GM18909 (cell line): ENCODE results near the gene RGS6.

Experiments
- ATAC-seq: cut with Tn5 transposase; IDR thresholded peaks from one replicate; pipeline ENCODE4 v1.9.1; 2021; ENCODE audit warnings: mild to moderate bottlenecking; ENCODE audit not compliant: unreplicated experiment, poor library complexity

Gene RGS6

GRCh38 chr14:72002731-72003130 is 70.5 kb downstream of the RGS6 start:
- no peak for ATAC-seq

- no peak for ATAC-seq
Measured at GRCh38 chr14:72008666-72009065, 76.4 kb downstream of the RGS6 start.

- no peak for ATAC-seq
Measured at GRCh38 chr14:72010474-72010873, 78.2 kb downstream of the RGS6 start.

GRCh38 chr14:72013721-72014345 is 81.6 kb downstream of the RGS6 start:
- no peak for ATAC-seq

GRCh38 chr14:72014486-72014885 is 82.3 kb downstream of the RGS6 start:
- no peak for ATAC-seq

- no peak for ATAC-seq
Measured at GRCh38 chr14:72017290-72017689, 85.1 kb downstream of the RGS6 start.

- no peak for ATAC-seq
Measured at GRCh38 chr14:72023128-72024042, 91.2 kb downstream of the RGS6 start.

GRCh38 chr14:72024043-72024407 is 91.8 kb downstream of the RGS6 start:
- ATAC-seq: no peak

- ATAC-seq: no peak
Measured at GRCh38 chr14:72024504-72024903, 92.3 kb downstream of the RGS6 start.

GRCh38 chr14:72026536-72026935 is 94.3 kb downstream of the RGS6 start:
- no peak for ATAC-seq

GRCh38 chr14:72027061-72027460 is 94.8 kb downstream of the RGS6 start:
- ATAC-seq: no peak

GRCh38 chr14:72033365-72033764 is 101.1 kb downstream of the RGS6 start:
- no peak for ATAC-seq

- no peak for ATAC-seq
Measured at GRCh38 chr14:72040528-72040927, 108.3 kb downstream of the RGS6 start.

- no peak for ATAC-seq
Measured at GRCh38 chr14:72045271-72045670, 113.0 kb downstream of the RGS6 start.

GRCh38 chr14:72045885-72046284 is 113.7 kb downstream of the RGS6 start:
- ATAC-seq: no peak

GRCh38 chr14:72049462-72049861 is 117.2 kb downstream of the RGS6 start:
- no peak for ATAC-seq

- ATAC-seq: no peak
Measured at GRCh38 chr14:72052356-72052755, 120.1 kb downstream of the RGS6 start.

- ATAC-seq: no peak
Measured at GRCh38 chr14:72053651-72054050, 121.4 kb downstream of the RGS6 start.

- ATAC-seq: no peak
Measured at GRCh38 chr14:72054911-72055310, 122.7 kb downstream of the RGS6 start.

GRCh38 chr14:72057701-72058285 is 125.6 kb downstream of the RGS6 start:
- no peak for ATAC-seq

GRCh38 chr14:72060460-72060859 is 128.2 kb downstream of the RGS6 start:
- ATAC-seq: no peak
